Chondrocyte (in vitro differentiated cells): ENCODE results near the gene MLST8. TPM values are rescaled to one million over a fixed set of nuclear protein-coding genes. Genes with fewer than 3 reads are reported as not detected.

Experiments used
- DNase-seq: peaks from one replicate; pipeline ENCODE4 v3.0.0; 2021; ENCODE audit warnings: mixed read lengths, low spot score
- H3K27ac Mint-ChIP-seq: one replicate; pipeline ENCODE4 v1.8.0; 2021; ENCODE audit warnings: mild to moderate bottlenecking, moderate library complexity, mixed read lengths; ENCODE audit not compliant: unreplicated experiment
- H3K27me3 Mint-ChIP-seq: 2 replicates; pipeline ENCODE4 v1.8.0; 2021; ENCODE audit warnings: low read depth, mixed read lengths
- H3K36me3 Mint-ChIP-seq: 2 replicates; pipeline ENCODE4 v1.8.0; 2021; ENCODE audit warnings: low read depth, mixed read lengths
- H3K4me1 Mint-ChIP-seq: 2 replicates; pipeline ENCODE4 v1.8.0; 2021; ENCODE audit warnings: low read depth, mild to moderate bottlenecking, mixed read lengths
- H3K4me3 Mint-ChIP-seq: one replicate; pipeline ENCODE4 v1.8.0; 2021; ENCODE audit warnings: mild to moderate bottlenecking, moderate library complexity, mixed read lengths; ENCODE audit not compliant: unreplicated experiment
- H3K9me3 Mint-ChIP-seq: 2 replicates; pipeline ENCODE4 v1.8.0; 2021; ENCODE audit warnings: low read depth, mixed read lengths
- CTCF ChIP-seq: fragments of 200-600 bp; sonication (generic); IDR thresholded peaks from 2 replicates; pipeline ENCODE4 v1.5.0; 2021; ENCODE audit warnings: antibody characterized with exemption, mild to moderate bottlenecking, moderate library complexity
- total RNA-seq: library from RNA; stranded (reverse); gene quantifications from 3 replicates; pipeline ENCODE4 v1.2.1, GENCODE V29; 2021

MLST8 gene
- total RNA-seq, 1 donor from 2014 or later, result 37.1 TPM

- H3K4me3 Mint-ChIP-seq, result no peak overlapping the region
- peaks cover 4% of the 10 kb centered on the region for H3K36me3 Mint-ChIP-seq
- DNase-seq, result no peak
- no peak for TF ChIP-seq CTCF
- H3K27ac Mint-ChIP-seq, result no peak overlapping the region
- no peaks in the 10 kb centered on the region for H3K27me3 Mint-ChIP-seq
- H3K4me1 Mint-ChIP-seq, result no peaks in the 10 kb centered on the region
- H3K9me3 Mint-ChIP-seq, result no peaks in the 10 kb centered on the region
These were observed 23.3 kb upstream of the MLST8 start for GRCh38 chr16:2181952-2182351.

GRCh38 chr16:2183671-2184070 is 21.6 kb upstream of the MLST8 start:
- H3K27ac Mint-ChIP-seq, result no peak overlapping the region
- no peak for DNase-seq
- no peak overlapping the region for H3K4me3 Mint-ChIP-seq
- H3K4me1 Mint-ChIP-seq, result no peaks in the 10 kb centered on the region
- no peaks in the 10 kb centered on the region for H3K27me3 Mint-ChIP-seq
- peaks cover 2% of the 10 kb centered on the region for H3K36me3 Mint-ChIP-seq
- H3K9me3 Mint-ChIP-seq, result no peaks in the 10 kb centered on the region
- TF ChIP-seq CTCF, result no peak

DNA sequence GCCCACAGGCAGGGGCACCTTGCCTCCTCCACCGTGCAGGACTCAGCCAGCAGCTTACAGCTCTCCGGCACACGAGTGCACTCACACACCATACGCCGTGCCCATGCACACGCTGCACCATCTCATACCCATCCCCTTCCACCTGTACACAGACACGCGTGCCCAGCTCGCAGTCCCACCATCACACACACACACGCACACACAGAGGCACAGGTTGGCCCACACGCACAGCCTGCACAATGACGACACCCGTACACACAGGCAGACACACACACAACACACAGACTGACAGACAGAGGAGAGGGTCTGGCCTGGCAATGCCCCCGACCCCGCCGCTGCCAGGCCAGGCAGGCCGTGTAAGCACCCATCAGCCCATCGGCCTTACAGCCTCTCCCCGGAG is 20.9 kb upstream of the MLST8 start:
- DNase-seq, result no peak
- no peaks in the 10 kb centered on the region for H3K4me1 Mint-ChIP-seq
- H3K27me3 Mint-ChIP-seq, result no peaks in the 10 kb centered on the region
- no peaks in the 10 kb centered on the region for H3K9me3 Mint-ChIP-seq
- no peak for TF ChIP-seq CTCF
- H3K4me3 Mint-ChIP-seq, result no peak overlapping the region
- H3K27ac Mint-ChIP-seq, result no peak overlapping the region
- H3K36me3 Mint-ChIP-seq, result peaks cover 2% of the 10 kb centered on the region

DNA sequence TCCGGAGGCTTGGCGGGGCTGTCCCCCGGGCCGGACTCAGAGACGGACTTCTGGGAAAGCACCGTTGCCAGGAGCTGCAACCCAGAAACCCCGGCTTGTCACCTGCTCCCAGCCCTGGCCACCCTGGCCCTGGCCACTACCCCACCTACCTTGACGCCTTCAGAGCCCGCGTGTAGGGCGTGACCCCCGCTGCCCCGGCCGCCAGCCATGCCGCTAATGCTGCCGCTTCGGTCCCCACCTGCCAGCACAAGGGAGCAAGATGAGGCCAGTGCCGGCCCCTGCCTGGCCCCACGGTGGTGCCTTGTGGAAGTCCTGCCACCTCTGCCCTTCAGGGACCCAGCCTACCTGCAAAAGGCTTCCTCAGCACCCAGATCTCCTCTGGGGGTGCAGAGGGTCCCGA is 20.3 kb upstream of the MLST8 start:
- H3K4me1 Mint-ChIP-seq, result no peaks in the 10 kb centered on the region
- peaks cover 2% of the 10 kb centered on the region for H3K36me3 Mint-ChIP-seq
- no peaks in the 10 kb centered on the region for H3K27me3 Mint-ChIP-seq
- DNase-seq, result no peak
- TF ChIP-seq CTCF, result no peak
- H3K4me3 Mint-ChIP-seq, result no peak overlapping the region
- no peaks in the 10 kb centered on the region for H3K9me3 Mint-ChIP-seq
- no peak overlapping the region for H3K27ac Mint-ChIP-seq

DNA sequence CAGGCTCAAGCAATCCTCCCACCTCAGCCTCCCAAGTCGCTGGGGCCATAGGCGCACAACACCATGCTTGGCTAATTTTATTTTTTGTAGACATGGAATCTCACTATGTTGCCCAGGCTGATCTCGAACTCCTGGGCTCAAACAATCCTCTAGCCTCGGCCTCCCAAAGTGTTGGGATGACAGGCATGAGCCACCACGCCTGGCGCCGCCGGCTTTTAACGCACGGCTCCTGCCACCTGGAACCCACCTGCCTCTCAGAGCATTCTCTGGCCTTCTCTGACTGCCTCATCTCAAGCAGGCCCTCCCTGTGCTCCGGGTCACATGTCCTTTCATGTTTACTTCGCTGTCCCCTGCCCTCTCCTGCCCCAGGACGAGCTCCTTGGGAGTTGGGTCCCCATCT is 19.2 kb upstream of the MLST8 start:
- Mint-ChIP-seq H3K9me3 (no peaks in the 10 kb centered on the region), H3K36me3 (peaks cover 2% of the 10 kb centered on the region), H3K4me1 (no peaks in the 10 kb centered on the region), H3K27me3 (no peaks in the 10 kb centered on the region), H3K27ac (no peak overlapping the region), H3K4me3 (no peak overlapping the region)
- no peak for DNase-seq
- TF ChIP-seq CTCF, result no peak
